Lower lobe of right lung (tissue), 2 donors: ENCODE data around the gene SYCP2. TPM values are rescaled to one million over a fixed set of nuclear protein-coding genes. Genes with fewer than 3 reads are reported as not detected.

Source experiments
- ATAC-seq, 2 donors: fragments of 200-7000 bp; cut with Tn5 transposase; one replicate each; pipeline ENCODE4 v1.9.1; 2020 to 2022; ENCODE audit warnings: mild to moderate bottlenecking in 2 of 2, moderate library complexity in 2 of 2
- DNase-seq: peaks from one replicate; pipeline ENCODE4 v3.0.0-alpha.2; 2020
- H3K27ac ChIP-seq: fragments of 200-600 bp; one replicate; pipeline ENCODE4 v1.8.0; 2022
- H3K27me3 ChIP-seq: fragments of 200-600 bp; one replicate; pipeline ENCODE4 v1.8.0; 2022; ENCODE audit warnings: low read depth
- H3K36me3 ChIP-seq: fragments of 200-600 bp; one replicate; pipeline ENCODE4 v1.8.0; 2022; ENCODE audit warnings: mild to moderate bottlenecking
- H3K4me1 ChIP-seq: fragments of 200-600 bp; one replicate; pipeline ENCODE4 v1.8.0; 2022
- H3K4me3 ChIP-seq: fragments of 200-600 bp; one replicate; pipeline ENCODE4 v1.8.0; 2022; ENCODE audit warnings: mild to moderate bottlenecking
- H3K9me3 ChIP-seq: fragments of 200-600 bp; one replicate; pipeline ENCODE4 v1.8.0; 2022
- intact Hi-C: fragments of 100-400 bp; cut with DNase I; formaldehyde crosslinking; loops from one replicate; pipeline ENCODE4 v1.11.0; 2022
- total RNA-seq: library from RNA; stranded (reverse); fragmentation: NEBNext Ultra II Directional; extraction: Animal tissue kit (Norgen Biotek cat#: 25700); gene quantifications from one replicate; pipeline ENCODE4 v1.2.1, GENCODE V29; 2021
- TF ChIP-seq, protein P1 (sequence below): fragments of 200-600 bp; IDR thresholded peaks from one replicate; pipeline ENCODE4 v1.8.0; 2022; ENCODE audit warnings: antibody characterized with exemption, mild to moderate bottlenecking
- donor health status: DM: no; HTN: yes; CAD: no; lungs with severe emphysema.

The SYCP2 gene
- total RNA-seq, 1 donor from 2014 or later = 3.5 TPM

DNA sequence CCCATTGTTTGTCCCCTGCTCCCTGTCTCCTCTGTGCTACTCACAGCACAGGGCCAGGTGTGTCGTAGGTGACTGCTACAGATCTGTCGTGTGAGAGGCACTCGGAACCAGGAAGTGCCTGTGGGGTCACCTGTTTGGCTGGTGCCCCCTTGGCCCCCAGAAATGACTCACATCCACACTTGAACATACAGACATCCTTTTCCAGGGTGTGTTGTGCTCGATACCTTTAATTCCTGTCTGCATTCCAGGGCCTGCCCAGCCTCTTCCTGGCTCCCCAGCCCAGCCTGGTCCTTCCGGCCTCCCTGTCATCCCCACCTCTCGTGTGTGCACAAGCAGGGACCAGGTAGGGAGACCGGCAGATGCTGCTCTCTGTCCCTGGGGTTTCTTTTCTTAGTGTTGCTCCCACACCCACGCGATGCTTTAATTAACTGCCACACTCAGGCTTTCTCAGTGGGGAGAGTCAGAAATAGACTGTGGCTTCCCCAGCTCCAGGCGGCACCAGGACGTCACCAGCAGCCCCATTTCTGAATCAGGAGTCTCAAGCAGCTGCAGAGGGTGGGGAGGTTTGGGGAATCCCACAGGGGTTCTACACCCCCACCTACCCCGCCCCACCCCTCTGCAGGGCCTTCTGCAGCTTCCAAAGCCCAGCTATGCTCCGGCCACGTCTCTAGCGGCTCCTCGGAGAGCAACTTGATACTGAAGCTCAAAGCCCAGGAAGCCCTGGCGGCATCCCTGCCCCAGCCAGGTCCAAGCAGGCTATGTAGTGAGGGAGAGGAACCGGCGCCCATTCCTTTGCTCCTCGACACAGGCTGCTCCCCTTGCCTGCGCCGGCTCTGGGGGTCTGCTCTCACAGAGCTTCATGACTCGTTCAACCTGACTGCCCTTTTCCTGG is 102.2 kb downstream of the SYCP2 start:
- ATAC-seq (peak; percentile 72 to 73), DNase-seq (peak; percentile 60)
- Histone ChIP-seq H3K4me1 (peaks cover 9% of the 10 kb centered on the region), H3K9me3 (no peaks in the 10 kb centered on the region), H3K27ac (peak overlapping the region; percentile 56), H3K27me3 (no peaks in the 10 kb centered on the region), H3K36me3 (no peaks in the 10 kb centered on the region), H3K4me3 (no peak overlapping the region)
- intact Hi-C loops = no loop called here
- TF ChIP-seq, protein P1, sequence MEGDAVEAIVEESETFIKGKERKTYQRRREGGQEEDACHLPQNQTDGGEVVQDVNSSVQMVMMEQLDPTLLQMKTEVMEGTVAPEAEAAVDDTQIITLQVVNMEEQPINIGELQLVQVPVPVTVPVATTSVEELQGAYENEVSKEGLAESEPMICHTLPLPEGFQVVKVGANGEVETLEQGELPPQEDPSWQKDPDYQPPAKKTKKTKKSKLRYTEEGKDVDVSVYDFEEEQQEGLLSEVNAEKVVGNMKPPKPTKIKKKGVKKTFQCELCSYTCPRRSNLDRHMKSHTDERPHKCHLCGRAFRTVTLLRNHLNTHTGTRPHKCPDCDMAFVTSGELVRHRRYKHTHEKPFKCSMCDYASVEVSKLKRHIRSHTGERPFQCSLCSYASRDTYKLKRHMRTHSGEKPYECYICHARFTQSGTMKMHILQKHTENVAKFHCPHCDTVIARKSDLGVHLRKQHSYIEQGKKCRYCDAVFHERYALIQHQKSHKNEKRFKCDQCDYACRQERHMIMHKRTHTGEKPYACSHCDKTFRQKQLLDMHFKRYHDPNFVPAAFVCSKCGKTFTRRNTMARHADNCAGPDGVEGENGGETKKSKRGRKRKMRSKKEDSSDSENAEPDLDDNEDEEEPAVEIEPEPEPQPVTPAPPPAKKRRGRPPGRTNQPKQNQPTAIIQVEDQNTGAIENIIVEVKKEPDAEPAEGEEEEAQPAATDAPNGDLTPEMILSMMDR = no peak

DNA sequence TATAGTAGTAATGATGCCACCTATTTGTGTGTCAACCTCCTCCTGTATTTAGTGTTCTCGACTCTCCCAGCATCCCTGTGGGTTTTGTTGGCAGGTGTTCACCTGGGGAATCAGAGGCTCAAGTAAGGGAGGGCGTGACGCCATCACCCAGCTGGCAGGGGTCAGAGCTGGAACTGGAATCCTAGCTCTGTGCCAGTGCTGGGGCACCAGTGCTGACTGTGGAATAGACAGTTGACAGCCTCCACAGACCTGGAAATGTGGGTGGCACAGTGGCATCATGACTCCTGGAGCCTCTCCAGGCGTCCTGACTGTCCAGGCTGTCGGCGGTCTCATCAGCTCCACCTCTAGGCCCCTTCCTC is 102.8 kb downstream of the SYCP2 start:
- Histone ChIP-seq H3K27me3 (no peaks in the 10 kb centered on the region), H3K9me3 (no peaks in the 10 kb centered on the region), H3K27ac (peak overlapping the region; percentile 56), H3K4me1 (peaks cover 3% of the 10 kb centered on the region), H3K36me3 (no peaks in the 10 kb centered on the region), H3K4me3 (no peak overlapping the region)
- TF ChIP-seq, protein P1 = no peak
- ATAC-seq (peak in 1 of 2 donors; percentile 1), DNase-seq (no peak)
- intact Hi-C loops = no loop called here

DNA sequence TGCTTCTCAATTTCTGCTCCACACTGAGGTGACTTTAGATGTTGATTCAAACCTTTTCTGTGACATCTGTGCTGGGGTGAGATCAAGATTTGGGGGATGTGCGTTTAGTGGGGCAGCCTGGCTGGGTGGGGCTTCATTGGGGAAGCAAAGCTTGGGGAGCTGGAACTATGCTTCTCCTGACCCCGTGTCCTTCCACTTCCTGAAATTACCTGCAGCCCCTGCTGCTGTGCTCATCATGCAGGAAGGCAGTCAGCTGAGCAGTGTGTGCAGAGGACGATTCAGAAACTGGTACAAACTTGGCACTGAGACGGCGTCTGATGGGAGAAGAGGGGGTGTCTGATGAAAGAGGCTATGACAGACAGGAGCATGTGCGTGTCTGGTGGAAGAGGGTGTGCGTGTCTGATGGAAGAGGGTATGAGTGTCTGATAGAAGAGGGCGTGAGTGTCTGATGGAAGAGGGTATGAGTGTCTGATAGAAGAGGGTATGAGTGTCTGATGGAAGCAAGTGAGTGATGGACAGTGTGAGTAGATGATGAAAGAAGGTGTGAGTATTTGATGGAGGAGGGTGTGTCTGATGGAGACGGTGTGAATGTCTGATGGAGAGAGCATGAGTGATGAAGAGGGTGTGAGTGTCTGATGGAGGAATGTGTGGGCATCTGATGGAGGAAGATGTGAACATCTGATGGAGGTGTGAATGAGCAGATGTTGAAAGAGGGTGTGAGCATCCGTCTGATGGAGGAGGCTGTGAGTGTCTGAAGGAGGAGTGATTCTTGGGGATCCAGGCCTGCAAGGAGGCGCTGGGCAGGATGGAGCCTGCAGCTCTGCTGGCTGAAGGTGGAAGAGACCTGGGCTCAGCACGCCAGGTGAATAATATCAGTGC is 103.4 kb downstream of the SYCP2 start:
- TF ChIP-seq, protein P1 = no peak
- no peak for DNase-seq
- peak overlapping the region; percentile 56 for H3K27ac ChIP-seq

DNA sequence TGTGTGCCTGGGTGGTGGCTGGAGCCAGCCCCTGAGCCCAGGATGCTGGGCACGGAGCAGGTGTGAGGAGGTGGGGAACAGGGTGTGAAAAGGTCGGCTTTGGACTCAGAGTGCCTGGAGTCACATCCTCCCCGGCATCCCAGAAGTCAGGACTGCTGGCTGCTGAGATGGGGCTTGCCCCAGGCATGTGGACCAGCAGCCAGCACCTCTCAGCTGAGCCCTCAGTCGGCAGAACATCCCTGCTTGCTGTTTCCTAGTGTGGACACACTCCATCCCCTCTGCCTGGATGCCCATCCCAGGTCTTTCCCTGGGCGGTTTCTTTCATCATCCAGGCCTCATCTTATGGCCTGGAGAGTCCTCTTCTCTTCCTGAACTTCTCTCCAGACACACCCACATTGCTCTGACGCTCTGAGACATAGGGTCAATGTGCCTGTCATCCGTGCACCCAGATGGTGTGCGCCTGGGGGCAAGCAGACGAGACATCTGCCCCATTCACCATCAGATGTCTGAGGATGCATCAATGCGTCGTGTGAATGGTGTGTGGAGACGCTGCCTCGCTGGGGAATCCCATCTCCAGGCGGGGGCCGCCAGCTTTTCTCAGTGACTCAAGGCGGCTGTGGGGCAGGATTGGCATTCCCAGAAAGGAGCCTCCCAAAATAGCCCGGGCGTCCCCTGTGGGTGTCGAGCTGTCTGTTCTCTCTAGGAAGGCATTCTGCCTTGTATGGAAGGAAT is 104.2 kb downstream of the SYCP2 start:
- no peaks in the 10 kb centered on the region for H3K9me3 ChIP-seq
- no peak for DNase-seq
- ATAC-seq = no peak
- no peaks in the 10 kb centered on the region for H3K36me3 ChIP-seq
- no peaks in the 10 kb centered on the region for H3K27me3 ChIP-seq
- TF ChIP-seq, protein P1 = no peak
- intact Hi-C loops = no loop called here
- H3K4me1 ChIP-seq = no peaks in the 10 kb centered on the region
- no peak overlapping the region for H3K4me3 ChIP-seq
- H3K27ac ChIP-seq = no peak overlapping the region

More for the DNA sequence above, 103.4 kb downstream of the SYCP2 start:
- no peak for ATAC-seq
- no peak overlapping the region for H3K4me3 ChIP-seq
- H3K27me3 ChIP-seq = no peaks in the 10 kb centered on the region
- no peaks in the 10 kb centered on the region for H3K9me3 ChIP-seq
- no peaks in the 10 kb centered on the region for H3K4me1 ChIP-seq
- intact Hi-C loops = no loop called here
- no peaks in the 10 kb centered on the region for H3K36me3 ChIP-seq
